Esophagus muscularis mucosa (tissue), 4 donors: ENCODE results near the gene TNRC6C.

Experiments used
- EP300 ChIP-seq: sonication (generic); formaldehyde crosslinking; IDR thresholded peaks from one replicate; pipeline ENCODE4 v1.6.1; 2017; ENCODE audit warnings: antibody characterized with exemption
- POLR2A ChIP-seq: fragments of 450-650 bp; IDR thresholded peaks from one replicate; pipeline ENCODE4 v1.6.1; 2017; ENCODE audit warnings: antibody characterized with exemption, moderate library complexity, mild to moderate bottlenecking, low read depth
- POLR2AphosphoS5 ChIP-seq, 2 donors: sonication (generic); formaldehyde crosslinking; IDR thresholded peaks; one replicate each; pipeline ENCODE4 v1.6.1; 2017; ENCODE audit warnings: antibody characterized with exemption in 2 of 2
- TF ChIP-seq, protein P1 (sequence below), 3 experiments: fragments of 200-600 bp in 2 of 3; fragments of 450-650 bp in 1 of 3; sonication (generic) in 2 of 3; IDR thresholded peaks; one replicate each; pipeline ENCODE4 v1.5.1; 2017 to 2019; ENCODE audit warnings: antibody characterized with exemption in 3 of 3, mild to moderate bottlenecking in 2 of 3, moderate library complexity in 1 of 3

DNA sequence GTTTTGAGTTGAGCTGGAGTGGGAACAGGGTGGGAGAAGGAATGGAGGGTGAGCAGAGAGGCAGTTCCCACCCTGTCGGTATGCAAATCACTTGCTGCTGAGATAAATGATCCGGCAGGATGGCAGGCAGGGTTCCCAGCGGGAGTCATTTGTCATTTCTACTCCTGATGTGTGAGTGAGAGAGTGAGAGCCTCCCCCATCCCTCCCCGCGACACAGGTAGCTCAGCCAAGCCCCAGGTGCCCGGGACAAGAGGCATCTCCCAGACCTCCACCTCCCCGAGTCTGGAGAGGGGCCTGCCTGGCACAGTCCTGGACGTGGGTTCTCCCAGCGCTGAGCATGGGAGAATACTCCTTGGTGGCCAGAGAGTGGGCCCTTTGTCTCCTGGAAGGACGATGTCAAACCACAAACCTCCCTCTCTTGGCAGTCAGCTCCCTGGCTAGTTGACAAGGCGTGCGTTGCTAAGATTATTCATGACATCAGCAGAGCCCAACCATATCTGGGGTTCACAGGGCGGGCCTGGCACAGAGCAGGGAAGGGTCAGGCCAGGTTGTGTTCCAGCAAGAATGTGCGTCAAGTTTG is 33.7 kb upstream of the TNRC6C start:
- TF ChIP-seq, protein P1, sequence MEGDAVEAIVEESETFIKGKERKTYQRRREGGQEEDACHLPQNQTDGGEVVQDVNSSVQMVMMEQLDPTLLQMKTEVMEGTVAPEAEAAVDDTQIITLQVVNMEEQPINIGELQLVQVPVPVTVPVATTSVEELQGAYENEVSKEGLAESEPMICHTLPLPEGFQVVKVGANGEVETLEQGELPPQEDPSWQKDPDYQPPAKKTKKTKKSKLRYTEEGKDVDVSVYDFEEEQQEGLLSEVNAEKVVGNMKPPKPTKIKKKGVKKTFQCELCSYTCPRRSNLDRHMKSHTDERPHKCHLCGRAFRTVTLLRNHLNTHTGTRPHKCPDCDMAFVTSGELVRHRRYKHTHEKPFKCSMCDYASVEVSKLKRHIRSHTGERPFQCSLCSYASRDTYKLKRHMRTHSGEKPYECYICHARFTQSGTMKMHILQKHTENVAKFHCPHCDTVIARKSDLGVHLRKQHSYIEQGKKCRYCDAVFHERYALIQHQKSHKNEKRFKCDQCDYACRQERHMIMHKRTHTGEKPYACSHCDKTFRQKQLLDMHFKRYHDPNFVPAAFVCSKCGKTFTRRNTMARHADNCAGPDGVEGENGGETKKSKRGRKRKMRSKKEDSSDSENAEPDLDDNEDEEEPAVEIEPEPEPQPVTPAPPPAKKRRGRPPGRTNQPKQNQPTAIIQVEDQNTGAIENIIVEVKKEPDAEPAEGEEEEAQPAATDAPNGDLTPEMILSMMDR (IDR thresholded peaks at IDR 0.05): no peak
- TF ChIP-seq POLR2AphosphoS5 (IDR thresholded peaks at IDR 0.05) (peak in 1 of 2 donors; percentile 11), EP300 (no peak), POLR2A (no peak)
